ENCODE results near the gene PDLIM7.
"Not testable (repeated sequence)": the region's sequence is repeated elsewhere in the genome, so short reads cannot be mapped to it uniquely, and the experiment has no call there.

Gene PDLIM7

GRCh38 chr5:177539411-177539810 lies 42.0 kb upstream of the PDLIM7 start:
- Mint-ChIP-seq H3K4me1 (peaks cover 59% of the 10 kb centered on the region), H3K4me3 (no peak overlapping the region), H3K36me3 (ENCODE audit: low read depth) (peaks cover 44% of the 10 kb centered on the region), H3K27me3 (ENCODE audit: low read depth) (no peaks in the 10 kb centered on the region), H3K9me3 (no peaks in the 10 kb centered on the region), H3K27ac (peak overlapping the region; percentile 43 to 81 (median 74))
- no peak for TF ChIP-seq CTCF (IDR thresholded peaks at IDR 0.05; ENCODE audit: unreplicated experiment in 3 of 3)

GRCh38 chr5:177538876-177539275 lies 41.5 kb upstream of the PDLIM7 start:
- peaks cover 45% of the 10 kb centered on the region for H3K36me3 Mint-ChIP-seq (ENCODE audit: low read depth)
- TF ChIP-seq CTCF (IDR thresholded peaks at IDR 0.05; ENCODE audit: unreplicated experiment in 3 of 3), result no peak
- no peaks in the 10 kb centered on the region for H3K27me3 Mint-ChIP-seq (ENCODE audit: low read depth)
- H3K4me1 Mint-ChIP-seq, result peaks cover 54% of the 10 kb centered on the region
- no peak overlapping the region for H3K4me3 Mint-ChIP-seq
- H3K9me3 Mint-ChIP-seq, result no peaks in the 10 kb centered on the region
- peak overlapping the region in 2 of 3 experiments; percentile 96 for H3K27ac Mint-ChIP-seq

GRCh38 chr5:177537389-177538361 lies 40.3 kb upstream of the PDLIM7 start:
- H3K4me1 Mint-ChIP-seq, result peaks cover 42% of the 10 kb centered on the region
- no peaks in the 10 kb centered on the region for H3K27me3 Mint-ChIP-seq (ENCODE audit: low read depth)
- peaks cover 47% of the 10 kb centered on the region for H3K36me3 Mint-ChIP-seq (ENCODE audit: low read depth)
- H3K27ac Mint-ChIP-seq, result peak overlapping the region; percentile 88 to 96 (median 96)
- no peak for TF ChIP-seq CTCF (IDR thresholded peaks at IDR 0.05; ENCODE audit: unreplicated experiment in 3 of 3)
- H3K4me3 Mint-ChIP-seq, result peak overlapping the region; percentile 44 to 68 (median 52)
- H3K9me3 Mint-ChIP-seq, result no peaks in the 10 kb centered on the region

GRCh38 chr5:177536386-177536785 lies 39.0 kb upstream of the PDLIM7 start:
- Mint-ChIP-seq H3K9me3 (no peaks in the 10 kb centered on the region), H3K4me1 (peaks cover 39% of the 10 kb centered on the region), H3K27me3 (ENCODE audit: low read depth) (no peaks in the 10 kb centered on the region), H3K36me3 (ENCODE audit: low read depth) (peaks cover 51% of the 10 kb centered on the region), H3K27ac (no peak overlapping the region), H3K4me3 (no peak overlapping the region)
- TF ChIP-seq CTCF (IDR thresholded peaks at IDR 0.05; ENCODE audit: unreplicated experiment in 3 of 3), result no peak

- Mint-ChIP-seq H3K27me3 (ENCODE audit: low read depth) (no peaks in the 10 kb centered on the region), H3K36me3 (ENCODE audit: low read depth) (peaks cover 55% of the 10 kb centered on the region), H3K9me3 (no peaks in the 10 kb centered on the region), H3K27ac (peak overlapping the region; percentile 23 to 74 (median 46)), H3K4me1 (peaks cover 35% of the 10 kb centered on the region), H3K4me3 (no peak overlapping the region)
- TF ChIP-seq CTCF (IDR thresholded peaks at IDR 0.05; ENCODE audit: unreplicated experiment in 3 of 3), result no peak
Measured at GRCh38 chr5:177535125-177535524, 37.7 kb upstream of the PDLIM7 start.

- H3K4me1 Mint-ChIP-seq, result peaks cover 33% of the 10 kb centered on the region
- not testable (repeated sequence) for H3K27ac Mint-ChIP-seq; H3K27me3 Mint-ChIP-seq (ENCODE audit: low read depth); H3K9me3 Mint-ChIP-seq; H3K4me3 Mint-ChIP-seq
- H3K36me3 Mint-ChIP-seq (ENCODE audit: low read depth), result peaks cover 56% of the 10 kb centered on the region
Measured at GRCh38 chr5:177534433-177534832, 37.0 kb upstream of the PDLIM7 start.

Data from nephron (organoid).